IPS-NIHi7 (cell line): ENCODE results near the gene ARHGDIG.

Experiments used
- DNase-seq: peaks from one replicate; pipeline ENCODE4 v3.0.0; 2012; ENCODE audit warnings: mixed read lengths; ENCODE audit errors: extremely low spot score

Gene ARHGDIG

GRCh38 chr16:280991-281659 is 734 bp downstream of the ARHGDIG start:
- DNase-seq = no peak

GRCh38 chr16:281660-282255 is 1.4 kb downstream of the ARHGDIG start:
- DNase-seq = no peak

DNA sequence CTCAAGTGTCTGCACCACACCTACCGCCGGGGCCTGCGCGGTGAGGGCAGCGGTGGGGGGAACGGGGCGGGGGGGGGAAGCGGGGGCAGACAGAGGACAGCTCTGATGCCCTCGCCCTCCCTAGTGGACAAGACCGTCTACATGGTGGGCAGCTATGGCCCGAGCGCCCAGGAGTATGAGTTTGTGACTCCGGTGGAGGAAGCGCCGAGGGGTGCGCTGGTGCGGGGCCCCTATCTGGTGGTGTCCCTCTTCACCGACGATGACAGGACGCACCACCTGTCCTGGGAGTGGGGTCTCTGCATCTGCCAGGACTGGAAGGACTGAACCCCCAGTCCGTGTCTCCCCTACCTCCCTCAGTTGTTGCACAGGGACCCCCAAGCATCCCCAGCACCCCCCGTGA is 2.1 kb downstream of the ARHGDIG start:
- DNase-seq = no peak

DNA sequence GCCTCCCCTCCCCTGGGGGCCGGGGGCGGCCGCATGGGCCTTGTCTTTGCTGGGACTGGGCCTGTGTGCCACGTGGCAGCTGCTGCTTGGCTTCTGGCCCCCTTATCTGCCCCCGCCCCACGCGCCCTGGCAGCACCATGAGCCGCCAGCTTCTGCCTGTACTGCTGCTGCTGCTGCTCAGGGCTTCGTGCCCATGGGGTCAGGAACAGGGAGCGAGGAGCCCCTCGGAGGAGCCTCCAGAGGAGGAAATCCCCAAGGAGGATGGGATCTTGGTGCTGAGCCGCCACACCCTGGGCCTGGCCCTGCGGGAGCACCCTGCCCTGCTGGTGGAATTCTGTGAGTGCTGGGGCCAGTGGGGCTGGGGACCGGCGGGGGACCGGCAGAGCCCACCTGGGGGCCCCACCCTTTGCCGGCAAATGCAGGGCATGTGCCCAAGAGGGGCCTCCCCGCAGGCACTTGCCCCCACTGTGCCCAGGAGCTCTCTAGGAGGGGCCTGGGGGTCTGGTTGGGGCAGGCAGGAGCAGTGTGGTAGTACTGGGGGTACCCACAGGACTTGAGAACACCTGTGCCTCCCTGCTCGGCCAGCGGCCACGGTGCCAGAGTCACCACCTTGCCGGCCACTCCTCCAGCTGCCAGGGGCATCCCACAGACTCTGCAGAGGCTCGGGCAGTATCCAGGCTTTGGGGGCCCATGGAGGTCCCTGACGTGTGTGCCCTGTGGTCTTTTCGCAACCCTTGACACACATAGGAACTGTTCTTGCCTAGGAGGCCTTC is 2.8 kb downstream of the ARHGDIG start, which contains the start of gene PDIA2:
PDIA2 (plus strand) TSS at position 132 of the 773 bp plus-strand sequence; CDS start at position 138, 6 bp downstream.
- no peak for DNase-seq

DNA sequence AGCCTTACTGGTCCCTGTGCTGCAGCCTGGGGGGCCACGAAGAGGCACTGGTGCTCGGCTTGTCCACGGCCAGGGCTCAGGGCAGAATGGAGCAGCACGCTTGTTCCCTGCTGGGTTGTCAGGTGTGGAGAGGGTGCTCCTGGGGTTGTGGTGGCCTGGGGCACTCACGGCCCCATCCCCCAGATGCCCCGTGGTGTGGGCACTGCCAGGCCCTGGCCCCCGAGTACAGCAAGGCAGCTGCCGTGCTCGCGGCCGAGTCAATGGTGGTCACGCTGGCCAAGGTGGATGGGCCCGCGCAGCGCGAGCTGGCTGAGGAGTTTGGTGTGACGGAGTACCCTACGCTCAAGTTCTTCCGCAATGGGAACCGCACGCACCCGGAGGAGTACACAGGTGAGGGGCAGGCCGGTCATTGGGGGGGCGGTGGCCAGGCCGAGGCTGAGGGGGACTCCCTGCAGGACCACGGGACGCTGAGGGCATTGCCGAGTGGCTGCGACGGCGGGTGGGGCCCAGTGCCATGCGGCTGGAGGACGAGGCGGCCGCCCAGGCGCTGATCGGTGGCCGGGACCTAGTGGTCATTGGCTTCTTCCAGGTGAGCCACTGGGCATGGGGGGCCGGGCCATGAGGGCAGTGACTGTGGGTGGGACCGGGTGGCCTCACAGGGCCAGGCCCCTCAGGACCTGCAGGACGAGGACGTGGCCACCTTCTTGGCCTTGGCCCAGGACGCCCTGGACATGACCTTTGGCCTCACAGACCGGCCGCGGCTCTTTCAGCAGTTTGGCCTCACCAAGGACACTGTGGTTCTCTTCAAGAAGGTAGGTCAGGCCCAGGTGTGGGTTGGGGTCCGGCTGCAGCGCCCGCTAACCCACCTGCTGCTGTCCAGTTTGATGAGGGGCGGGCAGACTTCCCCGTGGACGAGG is 4.1 kb downstream of the ARHGDIG start:
- no peak for DNase-seq

DNA sequence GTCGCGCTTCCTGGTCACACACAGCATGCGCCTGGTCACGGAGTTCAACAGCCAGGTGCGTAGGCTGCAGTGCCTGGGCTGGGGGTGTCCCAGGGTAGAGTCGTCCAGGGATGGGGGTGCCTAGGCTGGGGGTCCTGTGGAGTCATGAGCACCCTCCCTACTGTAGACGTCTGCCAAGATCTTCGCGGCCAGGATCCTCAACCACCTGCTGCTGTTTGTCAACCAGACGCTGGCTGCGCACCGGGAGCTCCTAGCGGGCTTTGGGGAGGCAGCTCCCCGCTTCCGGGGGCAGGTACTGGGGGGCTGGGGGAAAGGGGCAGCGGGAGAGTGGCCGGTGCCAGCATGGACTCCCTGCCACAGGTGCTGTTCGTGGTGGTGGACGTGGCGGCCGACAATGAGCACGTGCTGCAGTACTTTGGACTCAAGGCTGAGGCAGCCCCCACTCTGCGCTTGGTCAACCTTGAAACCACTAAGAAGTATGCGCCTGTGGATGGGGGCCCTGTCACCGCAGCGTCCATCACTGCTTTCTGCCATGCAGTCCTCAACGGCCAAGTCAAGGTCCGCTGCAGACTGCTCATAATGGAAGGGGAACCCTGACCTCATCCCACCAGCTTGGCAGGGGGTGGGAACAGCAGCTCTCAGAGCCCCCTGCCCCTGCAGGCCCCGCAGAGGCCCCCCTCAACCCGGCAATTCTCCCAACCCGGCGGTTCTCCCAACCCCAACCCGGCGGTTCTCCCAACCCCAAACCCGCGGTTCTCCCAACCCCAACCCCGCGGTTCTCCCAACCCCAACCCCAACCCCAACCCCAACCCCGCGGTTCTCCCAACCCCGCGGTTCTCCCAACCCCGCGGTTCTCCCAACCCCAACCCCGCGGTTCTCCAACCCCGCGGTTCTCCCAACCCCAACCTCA is 5.0 kb downstream of the ARHGDIG start:
- no peak for DNase-seq

GRCh38 chr16:286491-287297 is 6.3 kb downstream of the ARHGDIG start:
- no peak for DNase-seq

DNA sequence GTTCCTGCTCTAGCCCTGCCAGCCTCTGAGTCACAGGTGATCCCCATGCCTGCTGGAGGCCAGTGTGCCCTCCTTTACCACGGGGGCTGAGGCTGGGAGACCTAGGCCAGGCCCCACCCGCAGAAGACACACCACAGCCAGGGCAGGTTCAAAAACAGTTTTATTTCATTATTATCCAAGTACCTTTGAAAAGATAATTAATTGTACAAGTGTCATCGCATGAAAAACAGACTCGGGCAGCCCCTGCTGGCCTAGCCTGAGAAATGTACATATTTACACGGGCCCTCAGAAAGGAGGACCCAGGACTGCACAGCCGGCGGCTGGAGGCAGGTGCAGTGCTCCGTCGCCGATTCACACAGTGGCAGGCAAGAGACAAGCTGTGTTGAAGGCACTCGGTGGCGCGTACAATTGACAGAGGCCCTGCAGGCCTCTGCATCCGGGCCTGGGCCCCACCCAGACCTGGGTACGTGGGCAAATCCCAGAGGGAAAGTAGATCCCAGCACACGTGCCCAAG is 7.0 kb downstream of the ARHGDIG start:
- no peak for DNase-seq

DNA sequence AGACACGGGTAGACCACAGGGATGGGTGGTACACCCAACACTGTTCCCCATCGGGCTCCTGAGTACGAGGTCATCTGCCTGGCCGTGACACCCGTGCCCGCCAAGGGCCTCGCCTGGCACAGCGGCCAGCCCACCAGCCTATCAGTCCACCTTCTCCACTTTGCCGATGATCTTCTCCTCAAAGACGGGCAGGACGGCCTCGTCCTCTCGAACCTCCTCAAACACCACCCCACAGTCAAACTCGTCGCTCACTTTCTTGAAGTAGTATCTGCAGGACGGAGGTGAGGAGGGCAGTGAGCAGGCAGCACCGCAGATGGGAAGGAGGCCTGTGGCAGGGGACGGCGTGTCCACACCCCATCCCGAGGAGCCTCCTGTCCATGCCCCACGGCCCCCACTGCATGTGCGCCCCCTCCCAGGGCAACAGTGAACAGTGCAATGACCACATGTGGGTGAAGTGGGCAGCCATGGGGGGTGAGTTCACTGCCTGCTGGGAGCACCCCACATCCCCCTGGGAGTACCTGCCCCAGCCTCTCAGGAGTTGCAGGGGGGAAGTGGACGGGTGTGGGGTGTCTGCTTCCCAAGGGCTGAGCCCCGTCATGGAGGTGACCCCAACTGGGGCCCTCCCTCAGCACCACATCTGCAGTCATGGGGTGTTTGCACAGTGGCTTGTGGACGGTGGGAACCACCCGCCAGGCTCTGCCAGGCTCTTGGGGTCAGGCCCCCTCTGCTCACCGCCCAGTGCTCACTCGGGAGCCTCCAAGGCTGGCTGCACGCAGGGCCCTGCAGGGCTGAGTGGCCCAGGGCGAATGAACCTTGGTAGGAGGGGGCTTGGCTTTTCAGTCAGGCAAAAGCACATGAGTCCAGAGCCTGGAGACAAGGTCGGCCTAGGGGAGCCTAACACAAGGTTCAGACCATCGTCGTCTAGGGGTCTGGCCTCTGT is 7.9 kb downstream of the ARHGDIG start:
- DNase-seq = no peak

DNA sequence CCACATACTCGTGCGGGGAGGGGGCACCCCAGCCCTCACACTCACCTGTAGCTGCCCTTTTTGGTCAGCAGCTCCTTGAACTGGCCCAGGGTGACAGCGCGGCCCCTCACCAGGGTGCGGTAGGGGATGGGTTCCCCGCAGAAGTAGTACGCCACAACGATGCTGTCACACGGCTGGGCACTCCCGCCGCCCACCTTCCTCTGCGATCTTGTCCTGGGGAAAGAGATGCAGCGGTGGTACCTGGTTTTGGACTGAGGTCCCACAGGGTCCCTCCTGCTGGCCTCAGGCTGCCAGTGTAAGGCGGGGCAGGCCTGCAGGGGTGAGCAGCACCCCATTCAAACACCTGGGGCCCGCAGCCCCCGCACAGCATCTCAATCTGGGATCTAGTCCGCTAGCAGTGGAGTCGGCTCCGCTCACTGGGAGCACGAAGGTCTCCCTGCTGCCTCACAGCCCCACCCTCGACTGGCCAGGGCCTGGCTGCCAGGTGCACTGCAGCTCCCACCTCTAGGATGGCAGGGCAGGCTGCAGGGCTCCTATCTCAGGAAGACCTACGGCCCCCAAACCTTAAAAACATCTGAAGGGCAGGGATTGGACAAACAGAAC is 9.1 kb downstream of the ARHGDIG start:
- no peak for DNase-seq

DNA sequence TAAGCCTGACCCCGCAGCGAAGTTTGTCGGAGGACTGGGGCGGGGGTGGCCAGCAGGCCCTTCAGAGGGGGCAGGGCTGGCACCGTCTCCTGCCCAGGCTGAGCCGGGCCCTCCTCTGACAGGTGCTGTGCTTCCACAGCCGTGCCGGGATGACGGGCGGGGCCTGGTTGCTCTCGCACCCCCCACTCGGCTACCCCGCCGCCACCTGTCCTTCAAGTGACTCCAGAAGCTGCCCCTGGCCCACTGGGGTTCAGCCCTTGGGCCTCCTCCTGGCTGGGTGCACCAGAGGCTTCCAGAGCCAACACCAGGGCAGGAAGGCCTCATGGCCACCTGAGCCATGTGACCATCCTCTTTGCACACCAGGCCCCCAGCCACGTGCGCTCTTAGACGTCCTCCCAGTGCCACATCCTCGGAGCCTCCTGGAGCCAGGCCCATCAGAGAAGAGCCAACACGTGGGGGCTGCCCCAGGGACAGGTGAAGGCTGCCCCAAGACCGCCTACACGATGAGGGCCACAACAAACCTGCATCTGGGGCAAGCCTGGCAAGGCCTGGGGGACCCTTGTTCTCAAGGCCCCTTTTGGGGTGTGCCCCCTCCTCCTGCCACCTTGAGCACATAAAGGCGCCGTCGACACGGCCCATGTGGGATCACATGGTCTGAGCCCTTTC is 9.8 kb downstream of the ARHGDIG start:
- no peak for DNase-seq

- DNase-seq = no peak
Observed at GRCh38 chr16:290681-291405, 10.5 kb downstream of the ARHGDIG start.

DNA sequence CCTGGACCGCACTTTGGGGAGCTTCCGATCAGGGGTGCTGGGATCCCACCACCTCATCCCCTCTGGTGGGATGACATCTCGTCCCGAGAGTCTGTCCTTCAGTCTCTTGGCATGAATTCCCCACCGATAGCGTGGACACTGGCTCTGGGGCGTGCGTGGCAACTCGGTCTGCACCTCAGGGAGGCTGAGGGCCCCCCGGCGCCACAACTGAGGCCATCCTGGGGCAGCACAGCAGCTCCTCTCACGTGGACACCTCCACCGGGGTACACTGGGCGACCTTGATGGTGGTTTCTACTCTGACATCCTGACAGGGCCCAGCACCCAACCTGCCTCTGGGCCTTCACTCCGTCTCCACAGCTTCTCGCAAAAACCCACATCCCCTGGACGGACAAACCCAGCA is 11.1 kb downstream of the ARHGDIG start:
- no peak for DNase-seq

- no peak for DNase-seq
Observed at GRCh38 chr16:293043-293775, 12.8 kb downstream of the ARHGDIG start.

GRCh38 chr16:296276-296675 is 15.9 kb downstream of the ARHGDIG start:
- DNase-seq = no peak
